GM18520 (cell line): Measurements from ENCODE around the gene OR52W1.

Source experiments
- ATAC-seq: cut with Tn5 transposase; IDR thresholded peaks from one replicate; pipeline ENCODE4 v1.9.1; 2021; ENCODE audit not compliant: unreplicated experiment

Gene OR52W1, protein sequence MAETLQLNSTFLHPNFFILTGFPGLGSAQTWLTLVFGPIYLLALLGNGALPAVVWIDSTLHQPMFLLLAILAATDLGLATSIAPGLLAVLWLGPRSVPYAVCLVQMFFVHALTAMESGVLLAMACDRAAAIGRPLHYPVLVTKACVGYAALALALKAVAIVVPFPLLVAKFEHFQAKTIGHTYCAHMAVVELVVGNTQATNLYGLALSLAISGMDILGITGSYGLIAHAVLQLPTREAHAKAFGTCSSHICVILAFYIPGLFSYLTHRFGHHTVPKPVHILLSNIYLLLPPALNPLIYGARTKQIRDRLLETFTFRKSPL

DNA sequence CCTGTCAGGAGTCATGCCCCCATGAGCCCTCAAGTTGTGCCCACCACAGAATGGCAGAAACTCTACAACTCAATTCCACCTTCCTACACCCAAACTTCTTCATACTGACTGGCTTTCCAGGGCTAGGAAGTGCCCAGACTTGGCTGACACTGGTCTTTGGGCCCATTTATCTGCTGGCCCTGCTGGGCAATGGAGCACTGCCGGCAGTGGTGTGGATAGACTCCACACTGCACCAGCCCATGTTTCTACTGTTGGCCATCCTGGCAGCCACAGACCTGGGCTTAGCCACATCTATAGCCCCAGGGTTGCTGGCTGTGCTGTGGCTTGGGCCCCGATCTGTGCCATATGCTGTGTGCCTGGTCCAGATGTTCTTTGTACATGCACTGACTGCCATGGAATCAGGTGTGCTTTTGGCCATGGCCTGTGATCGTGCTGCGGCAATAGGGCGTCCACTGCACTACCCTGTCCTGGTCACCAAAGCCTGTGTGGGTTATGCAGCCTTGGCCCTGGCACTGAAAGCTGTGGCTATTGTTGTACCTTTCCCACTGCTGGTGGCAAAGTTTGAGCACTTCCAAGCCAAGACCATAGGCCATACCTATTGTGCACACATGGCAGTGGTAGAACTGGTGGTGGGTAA lies at the start of gene OR52W1:
Gene OR52W1 (plus strand): TSS at position 51 of the 637 bp plus-strand sequence. CDS start 0 bp downstream, at position 51.
- ATAC-seq: no peak

DNA sequence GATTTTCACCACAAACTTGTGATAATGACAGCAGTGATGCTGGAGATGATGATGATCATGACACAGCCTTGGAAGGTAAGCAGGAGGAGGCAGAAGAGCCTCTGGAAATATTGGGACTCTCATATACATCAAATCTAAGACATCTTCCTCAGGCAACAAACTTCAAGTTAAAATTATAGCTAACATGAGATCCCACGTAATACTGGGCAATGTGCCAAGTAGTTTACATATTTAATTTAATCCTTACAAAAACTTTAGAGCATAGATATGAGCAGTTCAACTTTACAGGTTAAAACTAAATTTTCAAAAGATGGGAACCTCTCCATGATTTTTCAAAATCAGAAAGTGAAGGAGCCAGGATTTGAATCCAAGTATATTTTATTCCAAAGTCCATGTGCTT lies 47.9 kb upstream of the OR52W1 start:
- ATAC-seq: no peak

DNA sequence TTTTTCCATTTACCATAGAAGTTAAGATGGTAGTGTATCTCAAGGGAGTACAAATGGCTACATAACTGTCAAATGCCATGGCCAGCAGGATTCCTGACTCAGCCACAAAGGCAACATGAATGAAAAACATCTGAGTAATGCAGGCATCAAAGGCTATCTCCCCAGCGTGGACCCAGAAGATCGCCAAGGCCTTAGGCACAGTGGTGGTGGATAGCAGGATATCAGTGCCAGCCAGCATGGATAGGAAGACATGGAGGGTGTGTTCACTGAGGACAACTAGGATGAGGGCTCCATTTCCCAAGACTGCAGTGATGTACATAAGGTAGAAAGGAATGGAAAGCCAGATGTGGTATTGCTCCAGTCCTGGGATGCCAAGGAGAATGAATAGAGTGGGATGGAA lies 46.9 kb upstream of the OR52W1 start:
- ATAC-seq: no peak

DNA sequence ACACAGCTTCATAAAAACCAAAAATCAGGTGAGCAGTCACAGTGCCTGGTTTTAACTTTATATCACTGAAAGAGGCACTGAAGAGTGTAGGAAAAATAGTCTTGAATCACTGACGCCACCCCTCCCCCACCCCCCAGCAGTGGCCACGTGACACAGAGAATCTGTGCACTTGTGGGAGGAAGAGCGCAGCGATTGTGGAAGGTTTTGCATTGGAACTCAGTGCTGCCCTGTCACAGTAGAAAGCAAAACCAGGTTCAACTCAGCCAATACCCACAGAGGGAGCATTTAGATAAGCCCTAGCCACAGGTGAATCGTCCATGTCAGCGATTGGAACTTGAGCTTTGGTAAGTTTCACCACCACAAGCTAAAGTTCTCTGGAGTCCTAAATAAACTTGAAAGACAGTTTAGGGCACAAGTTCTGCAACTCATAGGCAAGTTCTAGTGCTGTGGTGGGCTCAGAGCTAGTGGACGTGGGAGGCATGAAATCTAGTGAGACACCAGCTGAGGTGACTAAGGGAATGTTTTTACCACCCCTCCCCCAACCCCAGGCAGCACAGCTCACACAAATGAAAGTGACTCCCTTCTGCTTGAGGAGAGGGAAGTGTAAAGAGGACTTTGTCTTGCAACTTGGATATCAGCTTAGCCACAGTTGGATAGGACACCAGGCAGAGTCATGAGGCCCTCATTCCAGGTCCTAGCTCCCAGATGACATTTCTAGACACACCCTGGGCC lies 42.2 kb upstream of the OR52W1 start:
- ATAC-seq: no peak

GRCh38 chr11:6170226-6170625 lies 28.8 kb upstream of the OR52W1 start, which contains the start of gene OR52B2:
OR52B2 (minus strand) TSS chr11:6170326; CDS start chr11:6170326, 0 bp downstream.
- no peak for ATAC-seq

- no peak for ATAC-seq
Observed at GRCh38 chr11:6175440-6175839, 23.6 kb upstream of the OR52W1 start.

GRCh38 chr11:6191742-6192141 lies 7.3 kb upstream of the OR52W1 start:
- no peak for ATAC-seq

DNA sequence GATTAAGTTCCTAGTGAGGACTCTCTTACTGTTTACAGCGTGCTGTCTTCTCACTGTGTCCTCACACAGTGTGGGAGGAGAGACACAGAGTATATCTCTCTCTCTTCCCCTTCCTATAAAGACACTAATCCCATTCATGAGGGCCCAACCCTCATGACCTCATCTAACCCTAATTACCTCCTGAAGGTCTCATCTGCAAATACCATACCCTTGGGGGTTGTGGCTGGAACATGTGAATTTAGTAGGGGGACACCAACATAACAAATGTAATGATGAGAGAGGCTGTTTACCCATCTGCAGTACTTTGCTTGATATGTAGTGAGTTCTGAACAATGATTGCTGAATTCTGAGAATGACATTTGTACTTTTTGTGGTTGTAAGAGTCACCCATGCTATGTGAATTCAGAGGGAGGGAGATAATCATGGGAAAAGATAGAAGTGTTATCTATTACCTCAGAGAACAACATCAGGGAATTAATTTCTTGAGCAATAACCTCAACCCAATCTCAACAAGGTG lies 4.9 kb upstream of the OR52W1 start:
- no peak for ATAC-seq

- ATAC-seq: peak; percentile 40
Observed at GRCh38 chr11:6196396-6196795, 2.6 kb upstream of the OR52W1 start.

- no peak for ATAC-seq
Observed at GRCh38 chr11:6197466-6198200, 1.4 kb upstream of the OR52W1 start.

DNA sequence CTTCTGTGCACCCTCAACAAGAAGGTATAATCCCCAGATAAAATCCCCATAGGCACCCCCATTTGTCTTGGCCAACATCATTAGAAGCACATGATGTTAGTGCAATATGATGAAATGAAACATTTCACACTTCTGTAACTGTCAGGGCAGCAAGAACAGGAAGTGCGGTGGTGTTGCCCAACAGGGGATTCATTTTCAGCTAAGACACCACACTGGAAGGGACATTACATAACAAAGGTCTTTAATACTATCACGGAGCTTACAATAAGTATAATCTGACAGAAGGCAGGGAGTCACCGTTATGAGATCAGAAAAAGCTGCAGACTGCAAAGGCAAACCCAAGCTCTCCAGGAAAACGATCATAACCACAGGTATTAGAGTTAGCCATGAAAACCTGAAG lies 2.0 kb downstream of the OR52W1 start:
- no peak for ATAC-seq

DNA sequence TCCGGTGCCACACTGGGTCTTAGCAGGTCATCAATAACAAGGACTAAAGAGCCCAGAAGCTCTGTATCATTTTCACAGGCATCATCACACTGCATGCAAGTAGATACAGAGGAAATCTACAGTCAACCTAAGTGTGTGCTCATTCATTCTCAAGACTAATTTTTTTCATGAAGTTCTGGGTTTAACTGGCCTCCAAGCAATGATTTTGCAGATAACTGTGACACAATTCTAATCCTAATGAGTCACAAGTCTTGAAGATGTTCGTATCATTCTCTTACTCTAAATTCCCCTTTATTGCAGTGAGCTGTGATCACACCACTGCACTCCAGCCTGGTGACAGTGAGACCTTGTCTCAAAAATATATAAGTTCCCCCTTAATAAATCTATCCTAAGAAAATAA lies 2.5 kb downstream of the OR52W1 start:
- ATAC-seq: no peak

DNA sequence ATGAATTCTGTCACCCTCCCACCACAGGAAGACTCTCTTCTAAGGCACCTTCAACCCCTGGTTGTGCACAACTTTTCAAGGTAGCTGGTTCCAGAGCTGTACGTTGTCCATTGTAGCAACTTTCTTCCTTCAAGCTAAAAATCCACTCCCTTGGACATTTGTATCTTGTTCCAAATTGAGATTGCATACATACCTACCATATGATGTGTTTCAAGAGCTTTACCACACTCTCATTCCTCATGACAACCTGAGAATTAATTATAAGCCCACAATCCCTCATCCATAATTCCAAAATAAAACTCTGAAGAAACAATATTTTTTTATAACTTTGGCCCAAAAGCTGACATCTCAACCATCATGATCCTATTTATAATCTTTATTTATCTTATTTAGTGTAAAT lies 3.0 kb downstream of the OR52W1 start:
- ATAC-seq: no peak

DNA sequence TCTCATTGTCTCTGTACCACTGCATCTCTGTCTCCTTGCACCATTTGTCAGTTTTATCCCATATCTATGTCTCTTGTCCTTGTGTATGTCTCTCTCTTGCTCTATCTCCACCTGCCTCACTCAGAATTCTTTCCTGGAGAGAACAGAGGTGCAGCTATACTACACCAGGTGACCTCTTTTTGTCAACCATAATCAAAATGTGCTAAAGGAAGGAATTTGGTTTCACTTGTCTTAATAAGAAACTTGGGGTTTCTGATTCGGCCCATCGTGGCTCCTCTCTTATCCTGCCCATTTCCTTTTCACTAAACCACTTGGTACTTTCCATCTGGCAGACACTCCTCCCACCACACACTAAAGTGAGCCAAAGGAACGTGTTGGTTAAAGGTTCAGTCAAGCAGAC lies 4.3 kb downstream of the OR52W1 start:
- peak; percentile 57 for ATAC-seq

DNA sequence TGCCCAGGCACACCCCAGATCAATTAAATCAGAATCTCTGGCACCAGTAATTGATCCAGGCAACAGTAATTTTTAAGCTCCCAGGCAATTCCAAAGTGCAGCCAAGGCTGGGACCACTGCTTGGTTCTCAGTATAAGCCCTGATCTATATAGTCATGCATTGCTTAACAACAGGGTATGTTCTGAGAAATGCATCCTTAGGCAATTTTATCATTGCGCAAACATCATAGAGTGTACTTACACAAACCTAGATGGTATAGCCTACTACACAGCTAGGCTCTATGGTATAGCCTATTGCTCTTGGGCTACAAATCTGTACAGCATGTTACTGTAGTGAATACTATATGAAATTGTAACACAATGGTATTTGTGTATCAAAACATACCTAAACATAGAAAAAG lies 5.7 kb downstream of the OR52W1 start:
- no peak for ATAC-seq

- ATAC-seq: no peak
Observed at GRCh38 chr11:6205366-6205765, 6.3 kb downstream of the OR52W1 start, which contains the start of gene C11orf42. C11orf42 (plus strand) TSS chr11:6205557; CDS start chr11:6205616, 59 bp downstream.

DNA sequence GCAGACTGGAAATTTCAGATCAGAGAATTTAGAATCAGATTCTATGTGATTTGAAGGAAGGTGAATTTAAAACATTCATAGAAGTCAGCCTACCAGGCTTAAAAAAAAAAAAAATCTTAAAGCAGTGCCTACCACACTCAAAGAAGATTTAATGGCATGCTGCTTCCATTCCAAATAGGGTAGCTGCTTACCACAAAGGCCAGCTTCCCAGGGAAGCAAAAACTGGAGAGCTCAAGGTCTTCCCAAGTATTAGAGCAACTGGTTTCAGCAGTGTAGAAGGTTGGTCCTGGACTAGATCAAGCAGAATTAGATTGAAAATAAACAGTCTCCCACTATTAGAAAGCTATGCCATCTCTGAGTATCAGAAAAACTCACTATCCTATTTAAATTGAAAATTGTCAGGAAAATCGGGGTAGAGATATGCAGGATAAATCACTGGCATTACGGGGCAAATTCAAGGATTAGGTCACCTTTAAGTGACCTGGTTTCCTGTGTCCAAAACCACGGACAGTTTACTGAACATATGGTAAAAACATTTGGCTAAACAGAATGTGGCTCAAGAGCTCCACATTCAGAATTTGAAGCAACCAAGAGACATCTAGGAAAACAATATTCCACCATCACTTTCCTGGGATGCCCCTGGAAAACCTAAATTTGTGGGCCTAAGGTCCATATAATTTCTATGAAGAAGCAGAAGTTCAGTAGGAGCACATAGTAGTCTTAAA lies 7.6 kb downstream of the OR52W1 start:
- ATAC-seq: no peak

DNA sequence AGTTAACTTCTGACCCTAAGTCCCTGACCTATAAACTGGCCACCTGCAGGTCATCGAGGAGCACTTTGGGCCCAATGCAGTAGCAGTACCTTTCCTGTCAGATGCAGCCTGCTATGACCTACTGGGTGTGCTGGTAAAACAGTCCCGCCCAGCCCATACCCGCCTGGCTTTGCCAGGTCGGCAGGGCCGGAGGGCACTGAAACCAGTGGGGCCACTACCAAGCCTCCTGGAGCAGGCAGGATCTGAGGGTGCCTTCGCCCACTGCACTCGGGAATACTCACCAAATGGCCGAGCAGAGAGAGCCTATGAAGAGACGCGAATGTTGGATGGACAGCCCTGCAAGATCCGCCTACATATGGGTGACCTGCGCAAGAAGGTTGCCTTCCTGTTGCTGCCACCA lies 10.8 kb downstream of the OR52W1 start:
- no peak for ATAC-seq

- ATAC-seq: no peak
Observed at GRCh38 chr11:6210274-6210955, 11.4 kb downstream of the OR52W1 start.

DNA sequence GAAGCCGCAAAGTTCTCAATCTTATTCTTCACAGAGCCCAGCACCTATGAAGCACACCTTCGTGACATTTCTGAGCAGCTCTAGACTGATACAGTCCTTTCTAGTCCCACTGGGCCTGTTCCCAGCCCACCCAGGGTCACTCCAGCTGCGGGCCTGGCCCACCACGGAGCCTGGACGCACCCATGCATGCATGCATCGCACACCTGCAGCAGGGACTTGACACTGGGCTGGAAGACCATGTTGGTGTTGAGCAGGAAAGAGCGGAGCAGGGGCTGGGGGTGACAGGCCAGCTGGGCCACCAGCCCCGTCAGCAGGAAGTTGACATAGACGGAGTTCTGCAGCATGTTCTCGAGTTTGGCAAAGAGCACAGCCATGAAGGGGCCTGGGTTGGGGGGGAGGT lies 15.5 kb downstream of the OR52W1 start:
- no peak for ATAC-seq
